RWPE2 (cell line): ENCODE data around the gene BEST1.
A peak's percentile ranks its signal among the peaks of the same experiment; 100 is the strongest.

Experiments used
- ATAC-seq: fragments of 200-7000 bp; cut with Tn5 transposase; 3 replicates; pipeline ENCODE4 v1.9.1; 2021; ENCODE audit warnings: low read depth
- DNase-seq: peaks from one replicate; pipeline ENCODE4 v3.0.0-alpha.2; 2020; ENCODE audit warnings: low spot score
- H3K27ac ChIP-seq: fragments of 450-650 bp; 2 replicates; pipeline ENCODE4 v1.5.1; 2017; ENCODE audit warnings: mild to moderate bottlenecking; ENCODE audit not compliant: poor library complexity, severe bottlenecking
- H3K27me3 ChIP-seq: fragments of 250-450 bp; sonication (Bioruptor Pico); 2 replicates; pipeline ENCODE4 v1.5.1; 2021; ENCODE audit warnings: mild to moderate bottlenecking, moderate library complexity; ENCODE audit not compliant: insufficient read depth, poor library complexity, severe bottlenecking
- H3K36me3 ChIP-seq: fragments of 250-450 bp; sonication (Bioruptor Pico); 2 replicates; pipeline ENCODE4 v1.5.1; 2020; ENCODE audit warnings: low read depth, mild to moderate bottlenecking, moderate library complexity
- H3K4me1 ChIP-seq: fragments of 250-450 bp; sonication (Bioruptor Pico); 2 replicates; pipeline ENCODE4 v1.5.1; 2021; ENCODE audit warnings: mild to moderate bottlenecking, moderate library complexity; ENCODE audit not compliant: insufficient read depth, poor library complexity, severe bottlenecking
- H3K4me3 ChIP-seq: fragments of 250-450 bp; sonication (Bioruptor Pico); 2 replicates; pipeline ENCODE4 v1.5.1; 2021; ENCODE audit warnings: mild to moderate bottlenecking, moderate library complexity; ENCODE audit not compliant: severe bottlenecking
- H3K9me3 ChIP-seq: fragments of 250-450 bp; sonication (Bioruptor Pico); 2 replicates; pipeline ENCODE4 v1.5.1; 2021; ENCODE audit warnings: mild to moderate bottlenecking, moderate library complexity; ENCODE audit not compliant: severe bottlenecking
- TF ChIP-seq, protein P1 (sequence below): fragments of 450-650 bp; IDR thresholded peaks from one replicate; pipeline ENCODE4 v1.5.1; 2017; ENCODE audit warnings: mild to moderate bottlenecking, moderate library complexity; ENCODE audit not compliant: poor library complexity, severe bottlenecking

BEST1 gene

DNA sequence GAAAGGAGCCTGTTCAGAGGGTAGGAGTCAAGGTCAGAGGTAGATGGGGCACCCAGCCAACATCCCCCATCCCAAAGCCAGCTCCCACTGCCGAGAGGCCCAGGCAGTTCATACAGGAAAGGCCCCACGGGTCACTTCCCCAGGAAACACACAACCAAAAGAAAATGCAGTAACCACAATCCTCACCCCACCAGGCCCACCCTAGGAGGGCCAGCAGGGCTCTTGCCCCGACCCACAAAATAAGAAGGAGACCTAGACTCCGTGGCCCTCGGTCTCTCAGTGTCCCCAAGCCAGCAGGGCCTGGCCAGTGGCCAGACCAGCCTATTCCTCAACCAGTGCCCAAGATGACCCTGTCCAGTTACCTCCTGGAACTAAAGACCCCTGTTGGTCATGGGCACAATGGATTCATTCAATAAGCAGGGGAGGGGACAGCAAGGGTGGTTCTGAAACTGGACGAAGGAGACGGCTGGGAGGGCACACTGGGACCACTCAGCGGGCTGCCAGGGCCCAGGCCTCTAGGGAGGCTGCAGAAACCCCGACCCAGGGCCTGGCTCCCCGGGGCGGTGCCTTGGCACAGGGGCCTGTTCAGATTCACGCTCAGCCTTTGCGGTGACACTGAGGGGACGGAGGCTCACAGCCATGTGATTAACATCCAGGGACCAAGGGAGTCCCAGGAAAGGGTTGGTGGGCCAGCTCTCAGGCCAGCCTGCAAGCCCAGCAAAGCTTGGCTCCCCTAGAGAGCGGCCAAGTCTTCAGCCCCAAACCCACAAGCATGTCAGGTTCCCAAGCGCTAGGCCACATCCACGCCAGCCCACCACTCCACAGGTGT, 38.2 kb upstream of the BEST1 start:
- no peaks in the 10 kb centered on the region for H3K27me3 ChIP-seq
- no peak overlapping the region for H3K4me3 ChIP-seq
- TF ChIP-seq, protein P1, sequence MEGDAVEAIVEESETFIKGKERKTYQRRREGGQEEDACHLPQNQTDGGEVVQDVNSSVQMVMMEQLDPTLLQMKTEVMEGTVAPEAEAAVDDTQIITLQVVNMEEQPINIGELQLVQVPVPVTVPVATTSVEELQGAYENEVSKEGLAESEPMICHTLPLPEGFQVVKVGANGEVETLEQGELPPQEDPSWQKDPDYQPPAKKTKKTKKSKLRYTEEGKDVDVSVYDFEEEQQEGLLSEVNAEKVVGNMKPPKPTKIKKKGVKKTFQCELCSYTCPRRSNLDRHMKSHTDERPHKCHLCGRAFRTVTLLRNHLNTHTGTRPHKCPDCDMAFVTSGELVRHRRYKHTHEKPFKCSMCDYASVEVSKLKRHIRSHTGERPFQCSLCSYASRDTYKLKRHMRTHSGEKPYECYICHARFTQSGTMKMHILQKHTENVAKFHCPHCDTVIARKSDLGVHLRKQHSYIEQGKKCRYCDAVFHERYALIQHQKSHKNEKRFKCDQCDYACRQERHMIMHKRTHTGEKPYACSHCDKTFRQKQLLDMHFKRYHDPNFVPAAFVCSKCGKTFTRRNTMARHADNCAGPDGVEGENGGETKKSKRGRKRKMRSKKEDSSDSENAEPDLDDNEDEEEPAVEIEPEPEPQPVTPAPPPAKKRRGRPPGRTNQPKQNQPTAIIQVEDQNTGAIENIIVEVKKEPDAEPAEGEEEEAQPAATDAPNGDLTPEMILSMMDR: no peak
- DNase-seq: peak; percentile 35
- H3K4me1 ChIP-seq: no peaks in the 10 kb centered on the region
- H3K36me3 ChIP-seq: no peaks in the 10 kb centered on the region
- ATAC-seq: no peak
- no peaks in the 10 kb centered on the region for H3K9me3 ChIP-seq
- H3K27ac ChIP-seq: no peak overlapping the region

GRCh38 chr11:61912530-61912898, 37.6 kb upstream of the BEST1 start:
- H3K36me3 ChIP-seq: no peaks in the 10 kb centered on the region
- DNase-seq (no peak), ATAC-seq (no peak)
- no peak overlapping the region for H3K4me3 ChIP-seq
- no peaks in the 10 kb centered on the region for H3K9me3 ChIP-seq
- no peaks in the 10 kb centered on the region for H3K4me1 ChIP-seq
- H3K27me3 ChIP-seq: no peaks in the 10 kb centered on the region
- H3K27ac ChIP-seq: no peak overlapping the region
- TF ChIP-seq, protein P1: no peak

- no peak overlapping the region for H3K4me3 ChIP-seq
- TF ChIP-seq, protein P1: no peak
- H3K27me3 ChIP-seq: peaks cover 5% of the 10 kb centered on the region
- H3K4me1 ChIP-seq: no peaks in the 10 kb centered on the region
- no peak for ATAC-seq
- H3K27ac ChIP-seq: no peak overlapping the region
- peak; percentile 54 for DNase-seq
- H3K9me3 ChIP-seq: no peaks in the 10 kb centered on the region
- H3K36me3 ChIP-seq: no peaks in the 10 kb centered on the region
Measured at GRCh38 chr11:61912991-61913698, 37.0 kb upstream of the BEST1 start.

DNA sequence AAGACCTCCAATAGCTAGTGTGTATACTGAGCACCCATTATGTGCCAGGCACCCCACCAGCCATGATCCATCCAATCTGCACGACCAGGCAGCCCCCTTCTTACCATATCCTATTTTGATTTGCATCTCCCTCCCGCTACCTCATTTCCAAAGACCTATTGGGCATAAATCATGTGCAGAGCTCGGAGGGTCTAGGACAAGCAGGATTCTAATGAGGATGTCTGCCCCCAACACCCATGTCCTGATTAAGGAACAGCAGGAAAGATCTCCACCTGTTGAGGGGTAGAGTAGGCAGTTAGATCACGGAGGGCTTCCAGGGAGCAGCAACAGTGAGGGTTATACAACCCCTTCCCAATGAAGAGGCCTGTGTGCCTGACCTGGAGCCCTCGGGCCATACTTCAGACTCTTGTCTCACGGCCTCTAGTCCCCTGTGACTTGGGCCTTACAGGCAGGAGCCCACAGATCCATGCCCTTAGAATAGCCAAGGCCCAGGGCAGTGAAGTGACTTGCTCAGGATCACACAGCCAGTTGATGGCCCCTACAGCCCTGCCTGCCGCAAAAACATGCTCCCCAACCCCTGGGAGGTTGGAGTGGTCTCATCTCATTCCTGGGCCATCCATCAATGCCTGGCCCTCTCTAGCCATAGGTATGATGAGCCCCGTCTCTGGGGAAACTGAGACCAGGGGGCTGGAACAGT, 36.3 kb upstream of the BEST1 start:
- H3K4me1 ChIP-seq: no peaks in the 10 kb centered on the region

More for the DNA sequence above, 36.3 kb upstream of the BEST1 start:
- Histone ChIP-seq H3K27me3 (peaks cover 8% of the 10 kb centered on the region), H3K4me3 (no peak overlapping the region), H3K36me3 (no peaks in the 10 kb centered on the region), H3K9me3 (no peaks in the 10 kb centered on the region), H3K27ac (no peak overlapping the region)
- no peak for DNase-seq
- ATAC-seq: no peak
- TF ChIP-seq, protein P1: no peak
